Skin epidermis (tissue), 12 donors: Measurements from ENCODE around the gene ANKAR.
"Not testable (repeated sequence)": the region's sequence is repeated elsewhere in the genome, so short reads cannot be mapped to it uniquely, and the experiment has no call there.

ENCODE experiments used
- H3K27ac ChIP-seq, 21 experiments: fragments of 200-600 bp; sonication (generic) in 11 of 21; one replicate each; pipeline ENCODE4 v1.5.0; 2020; ENCODE audit warnings: mild to moderate bottlenecking in 3 of 21, inconsistent platforms in 2 of 21, moderate library complexity in 2 of 21
- H3K4me3 ChIP-seq, 7 experiments: fragments of 200-600 bp; sonication (generic) in 2 of 7; one replicate each; pipeline ENCODE4 v1.5.0; 2020; ENCODE audit warnings: inconsistent platforms in 2 of 7, mild to moderate bottlenecking in 2 of 7, moderate library complexity in 1 of 7

ANKAR gene

GRCh38 chr2:189674374-189675112 lies at the start of gene ANKAR:
ANKAR (plus strand) TSS chr2:189674670; CDS start chr2:189676491, 1,821 bp downstream.
- peak within 1 kb of the TSS; percentile 79 to 98 (median 93) for H3K27ac ChIP-seq
- H3K4me3 ChIP-seq = peak within 1 kb of the TSS; percentile 43 to 75 (median 50)

- Histone ChIP-seq H3K27ac (no peak overlapping the region), H3K4me3 (no peak overlapping the region)
These were observed 48.8 kb upstream of the ANKAR start for GRCh38 chr2:189625636-189626035.

- no peak overlapping the region for H3K4me3 ChIP-seq
These were observed 46.7 kb upstream of the ANKAR start for GRCh38 chr2:189627789-189628188.

GRCh38 chr2:189628817-189629530 lies 45.5 kb upstream of the ANKAR start:
- H3K4me3 ChIP-seq = no peak overlapping the region
- no peak overlapping the region for H3K27ac ChIP-seq

More at GRCh38 chr2:189627789-189628188, 46.7 kb upstream of the ANKAR start:
- no peak overlapping the region for H3K27ac ChIP-seq

GRCh38 chr2:189629531-189630453 lies 44.7 kb upstream of the ANKAR start:
- no peak overlapping the region for H3K27ac ChIP-seq
- no peak overlapping the region for H3K4me3 ChIP-seq

GRCh38 chr2:189631849-189632248 lies 42.6 kb upstream of the ANKAR start:
- no peak overlapping the region for H3K4me3 ChIP-seq

GRCh38 chr2:189633392-189633811 lies 41.1 kb upstream of the ANKAR start:
- no peak overlapping the region for H3K27ac ChIP-seq
- no peak overlapping the region for H3K4me3 ChIP-seq

More at GRCh38 chr2:189631849-189632248, 42.6 kb upstream of the ANKAR start:
- H3K27ac ChIP-seq = no peak overlapping the region

- no peak overlapping the region for H3K4me3 ChIP-seq
- H3K27ac ChIP-seq = no peak overlapping the region
These were observed 39.1 kb upstream of the ANKAR start for GRCh38 chr2:189635353-189635752.

- no peak overlapping the region for H3K4me3 ChIP-seq
- H3K27ac ChIP-seq = no peak overlapping the region
These were observed 36.0 kb upstream of the ANKAR start for GRCh38 chr2:189638301-189639006.

- Histone ChIP-seq H3K4me3 (no peak overlapping the region), H3K27ac (no peak overlapping the region)
These were observed 35.4 kb upstream of the ANKAR start for GRCh38 chr2:189639007-189639609.

GRCh38 chr2:189641002-189641401 lies 33.5 kb upstream of the ANKAR start:
- Histone ChIP-seq H3K27ac (no peak overlapping the region), H3K4me3 (no peak overlapping the region)

GRCh38 chr2:189641590-189641989 lies 32.9 kb upstream of the ANKAR start:
- H3K4me3 ChIP-seq = no peak overlapping the region
- H3K27ac ChIP-seq = no peak overlapping the region

- Histone ChIP-seq H3K4me3 (no peak overlapping the region), H3K27ac (no peak overlapping the region)
These were observed 27.9 kb upstream of the ANKAR start for GRCh38 chr2:189646521-189646920.

- Histone ChIP-seq H3K27ac (no peak overlapping the region), H3K4me3 (no peak overlapping the region)
These were observed 25.5 kb upstream of the ANKAR start for GRCh38 chr2:189648846-189649509.

- Histone ChIP-seq H3K4me3 (no peak overlapping the region), H3K27ac (no peak overlapping the region)
These were observed 23.2 kb upstream of the ANKAR start for GRCh38 chr2:189651284-189651683.

GRCh38 chr2:189653464-189653863 lies 21.0 kb upstream of the ANKAR start:
- H3K27ac ChIP-seq, H3K4me3 ChIP-seq: not testable (repeated sequence)

- H3K4me3 ChIP-seq = no peak overlapping the region
- no peak overlapping the region for H3K27ac ChIP-seq
These were observed 19.8 kb upstream of the ANKAR start for GRCh38 chr2:189654641-189655040.

GRCh38 chr2:189657867-189658266 lies 16.6 kb upstream of the ANKAR start:
- H3K4me3 ChIP-seq = no peak overlapping the region
- H3K27ac ChIP-seq = peak overlapping the region in 13 of 21 experiments; percentile 7 to 92 (median 73)
